H54 (cell line): ENCODE results near the gene CHRNA1.
"Not testable (repeated sequence)": the region's sequence is repeated elsewhere in the genome, so short reads cannot be mapped to it uniquely, and the experiment has no call there.

Experiments used
- DNase-seq: peaks from one replicate; pipeline ENCODE4 v3.0.0; 2011; ENCODE audit warnings: low spot score, mixed read lengths; ENCODE audit not compliant: insufficient read length
- FAIRE-seq: peaks from 3 replicates; lab custom pipeline; 2011; peaks lifted over from hg19 to GRCh38; lab: Jason Lieb, UNC
- POLR2A ChIP-seq: IDR thresholded peaks from 2 replicates; pipeline ENCODE4 v1.6.1; 2011; ENCODE audit warnings: low read depth, mild to moderate bottlenecking, low read length

CHRNA1 gene

DNA sequence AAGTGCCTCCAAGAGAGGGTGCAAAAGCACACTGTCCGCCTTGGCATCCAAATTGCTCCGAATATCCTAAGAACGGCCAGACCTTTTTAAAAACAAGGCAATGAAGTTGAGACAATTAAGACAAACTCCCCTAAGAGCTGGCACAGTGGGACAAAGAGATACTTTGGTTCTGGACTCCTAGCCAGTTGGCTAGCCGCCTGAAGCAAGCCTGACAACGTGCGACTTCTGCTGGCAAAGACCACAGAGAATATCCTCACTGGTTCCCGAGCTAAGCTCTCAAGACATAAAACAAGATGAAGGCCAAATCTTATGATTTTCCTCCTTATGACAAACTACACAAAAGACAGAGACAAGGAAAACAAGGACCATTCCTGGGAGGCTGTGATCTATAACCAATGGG, 32.7 kb downstream of the CHRNA1 start:
- DNase-seq (no peak), FAIRE-seq (no peak)
- no peak for TF ChIP-seq POLR2A

DNA sequence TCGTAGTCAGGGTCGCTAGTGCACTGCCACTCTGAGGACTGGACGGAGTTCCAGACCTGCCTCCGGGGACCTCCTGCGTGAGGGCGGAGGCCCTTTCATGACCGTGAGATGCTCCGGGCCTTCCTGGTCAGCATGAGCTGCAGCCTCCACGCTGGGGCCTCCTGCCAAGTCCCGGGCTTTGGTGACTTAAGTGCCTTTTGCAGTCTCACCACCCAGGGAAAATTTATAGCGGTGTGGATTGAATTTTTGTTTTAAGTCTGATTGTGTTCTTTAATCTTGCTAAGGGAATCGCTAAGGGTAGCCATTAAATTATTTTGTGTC, 33.6 kb downstream of the CHRNA1 start:
- no peak for DNase-seq
- FAIRE-seq: no peak
- no peak for TF ChIP-seq POLR2A

DNA sequence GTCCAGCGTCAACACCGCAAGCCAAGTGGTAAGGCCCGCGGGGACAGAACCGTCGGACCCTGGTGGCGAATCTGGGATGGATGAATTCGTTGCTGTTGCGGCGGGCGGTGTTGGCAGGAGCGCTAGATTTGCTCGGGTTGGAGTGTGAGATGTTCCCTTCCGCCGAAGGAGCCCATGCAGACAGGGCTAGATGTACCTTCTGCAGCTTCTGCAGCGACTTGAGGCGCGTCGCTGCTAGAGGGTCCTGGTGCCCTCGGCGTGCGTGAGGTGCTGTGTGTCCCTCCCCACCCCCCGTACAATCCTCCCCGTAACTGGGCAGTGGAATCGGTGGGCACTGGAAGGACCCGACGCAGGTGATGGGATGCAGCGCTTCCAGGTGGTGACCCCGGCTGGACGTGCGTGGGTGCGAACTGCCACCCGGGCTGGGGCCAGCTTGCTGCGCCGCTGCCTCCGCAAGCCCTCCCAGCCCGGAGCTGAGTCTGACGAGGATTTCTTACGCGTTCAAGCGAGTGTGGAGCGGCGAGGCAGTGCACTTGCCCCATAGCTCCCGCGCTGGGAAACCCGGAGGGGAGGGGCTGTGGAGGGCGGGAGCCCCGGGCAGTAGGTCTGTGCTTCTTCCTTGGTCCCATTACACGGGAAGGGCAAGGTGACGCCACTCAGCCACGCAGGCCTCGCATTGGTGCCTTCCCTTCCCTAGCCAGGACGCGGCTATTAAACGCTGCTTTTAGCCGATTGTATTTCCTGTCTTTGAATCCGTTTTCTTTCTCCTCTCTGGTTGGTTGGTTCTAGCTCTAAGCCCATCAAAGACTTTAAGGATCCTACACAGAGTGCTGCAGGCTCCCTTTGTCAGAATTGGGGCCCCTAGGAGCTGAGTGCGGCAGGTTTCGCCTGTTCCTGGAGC, 34.2 kb downstream of the CHRNA1 start:
- DNase-seq: no peak
- no peak for TF ChIP-seq POLR2A
- FAIRE-seq: no peak

DNA sequence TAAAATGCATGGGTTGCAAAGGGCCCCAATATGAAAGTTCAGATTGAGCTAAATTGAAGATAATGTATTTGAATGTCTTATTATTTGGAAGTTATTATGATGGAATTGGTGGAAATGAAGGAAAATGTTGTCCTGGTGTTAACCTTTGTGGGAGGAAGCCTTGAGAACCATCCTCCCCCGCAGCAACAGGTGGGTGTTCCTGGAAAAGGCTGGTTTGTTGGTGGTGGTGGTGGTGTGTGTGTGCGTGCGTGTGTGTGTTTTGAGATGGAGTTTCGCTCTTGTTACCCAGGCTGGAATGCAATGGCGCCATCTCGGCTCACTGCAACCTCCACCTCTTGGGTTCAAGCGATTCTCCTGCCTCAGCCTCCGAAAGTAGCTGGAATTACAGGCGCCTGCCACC, 36.2 kb downstream of the CHRNA1 start:
- DNase-seq (no peak), FAIRE-seq (no peak)
- TF ChIP-seq POLR2A: no peak

DNA sequence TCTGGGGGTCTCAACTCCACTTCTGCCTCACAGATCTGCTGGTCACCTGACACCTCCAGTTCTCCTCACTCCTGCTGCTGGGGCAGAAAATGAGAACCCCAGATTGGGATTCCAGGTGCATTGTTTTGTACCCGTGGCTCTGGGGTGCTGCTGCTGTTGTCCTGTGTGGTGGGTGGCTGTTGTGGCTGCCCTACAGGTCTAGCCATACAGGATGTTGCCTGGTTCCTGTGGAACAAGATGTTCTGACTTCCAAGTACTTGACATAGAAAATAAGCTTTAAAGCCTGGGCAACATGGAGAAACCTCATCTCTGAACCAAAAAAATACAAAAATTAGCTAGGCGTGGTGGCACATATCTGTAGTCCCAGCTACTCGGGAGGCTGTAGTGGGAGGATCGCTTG, 38.1 kb downstream of the CHRNA1 start:
- DNase-seq (no peak), FAIRE-seq (no peak)
- TF ChIP-seq POLR2A: no peak

DNA sequence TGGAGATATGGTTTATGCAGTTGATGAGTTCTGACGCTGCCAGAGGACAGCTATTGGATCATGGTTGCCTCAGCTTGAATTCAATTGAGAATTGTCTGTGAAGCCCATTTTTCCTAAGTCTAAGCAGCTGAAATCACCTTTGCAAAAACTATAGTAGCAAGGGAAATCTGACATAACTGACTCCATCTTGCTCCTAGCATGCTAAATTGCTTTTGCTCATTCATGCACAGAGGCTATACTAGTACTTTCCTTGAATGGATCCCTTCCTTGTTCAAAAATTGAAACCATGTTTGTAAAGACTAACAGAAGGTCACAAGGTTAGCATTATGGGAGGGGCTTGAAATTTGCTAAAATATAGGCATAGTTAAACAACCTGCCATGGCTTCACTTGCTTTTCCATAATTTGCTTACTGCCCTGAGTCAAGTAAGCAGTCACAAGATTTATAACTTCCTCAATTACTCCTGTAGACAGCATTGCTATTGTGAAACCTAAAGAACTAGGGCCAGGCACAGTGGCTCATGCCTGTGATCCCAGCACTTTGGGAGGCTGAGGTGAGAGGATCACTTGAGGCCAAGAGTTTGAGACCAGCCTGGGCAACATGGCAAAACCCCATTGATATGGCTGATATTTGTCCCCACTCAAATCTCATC, 41.2 kb downstream of the CHRNA1 start:
- DNase-seq (no peak), FAIRE-seq (no peak)
- TF ChIP-seq POLR2A: no peak

DNA sequence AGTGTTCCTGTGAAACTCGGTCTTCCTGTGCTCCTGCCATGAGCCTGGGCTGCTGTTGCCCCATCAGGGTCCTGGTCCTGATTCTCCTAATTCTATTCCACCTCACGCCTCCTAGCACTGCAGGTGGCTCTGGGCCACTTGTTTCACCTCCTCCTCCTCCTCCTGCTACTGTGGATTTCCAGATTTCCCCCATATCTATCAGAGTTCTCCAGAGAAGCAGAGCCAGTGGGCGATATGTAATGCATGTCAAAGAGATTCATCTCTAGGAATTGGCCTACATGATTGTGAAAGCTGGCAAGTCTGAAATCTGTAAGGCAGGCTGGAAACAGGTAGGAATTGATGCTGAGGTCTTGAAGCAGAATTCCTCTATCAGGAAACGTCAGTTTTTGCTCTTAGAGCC, 45.3 kb downstream of the CHRNA1 start:
- no peak for DNase-seq
- no peak for TF ChIP-seq POLR2A
- FAIRE-seq: no peak

DNA sequence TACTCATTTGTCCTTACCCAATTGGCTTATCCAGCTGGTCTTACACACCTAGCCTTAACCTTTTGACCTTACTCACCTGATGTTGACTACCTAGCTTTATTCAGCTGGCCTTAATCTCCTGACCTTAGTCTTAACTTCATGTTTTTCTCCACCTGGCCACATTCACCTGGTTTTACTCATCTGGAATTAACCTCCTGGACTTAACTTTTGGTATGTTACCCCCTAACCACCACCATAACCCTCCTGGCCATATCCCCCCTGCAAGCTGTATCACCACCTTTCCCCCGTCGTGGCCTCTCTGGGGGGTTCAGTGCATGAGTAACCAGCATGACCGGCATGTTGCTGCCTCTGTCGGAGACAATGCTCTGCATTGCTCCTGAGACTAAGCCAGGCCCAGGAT, 45.7 kb downstream of the CHRNA1 start:
- FAIRE-seq: no peak
- DNase-seq: no peak
- TF ChIP-seq POLR2A: no peak

DNA sequence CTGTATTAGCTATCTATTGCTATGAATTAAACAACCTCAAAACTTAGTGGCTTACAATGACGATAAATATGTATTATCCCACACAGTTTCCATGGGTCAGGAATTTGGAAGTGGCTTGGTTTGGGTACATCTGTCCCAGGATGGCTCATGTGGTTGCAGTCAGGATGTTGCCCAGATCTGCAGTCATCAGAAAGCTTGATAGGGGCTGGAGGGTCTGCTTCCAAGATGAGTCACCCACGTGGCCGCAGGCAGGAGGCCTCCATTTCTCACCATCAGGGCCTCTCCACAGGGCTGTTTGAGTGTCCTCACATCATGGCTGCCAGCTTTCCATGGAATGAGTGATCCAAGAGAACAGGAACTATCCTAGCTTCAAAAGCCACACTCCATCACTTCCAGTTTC, 46.4 kb downstream of the CHRNA1 start:
- DNase-seq: no peak
- no peak for FAIRE-seq
- TF ChIP-seq POLR2A: no peak

DNA sequence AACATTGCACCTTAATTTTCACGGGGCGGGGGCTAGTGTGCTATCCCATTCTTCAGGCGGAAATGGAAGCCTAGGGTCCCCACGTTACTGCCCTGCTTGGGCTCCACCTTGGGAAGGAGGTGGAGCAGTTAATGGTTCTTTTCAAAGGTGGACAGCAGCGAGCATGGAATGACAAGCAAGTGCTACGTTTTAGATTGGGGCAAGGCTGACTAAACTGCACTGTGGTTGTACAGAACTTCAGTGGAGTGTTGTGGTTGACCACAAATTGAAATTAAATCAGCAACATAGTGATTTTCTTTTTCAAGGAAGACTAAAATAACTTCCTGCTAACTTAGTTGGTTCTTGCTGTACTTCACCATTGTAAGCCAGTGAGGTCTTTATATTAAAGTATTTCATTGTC, 47.0 kb downstream of the CHRNA1 start:
- no peak for TF ChIP-seq POLR2A
- DNase-seq (no peak), FAIRE-seq (no peak)

DNA sequence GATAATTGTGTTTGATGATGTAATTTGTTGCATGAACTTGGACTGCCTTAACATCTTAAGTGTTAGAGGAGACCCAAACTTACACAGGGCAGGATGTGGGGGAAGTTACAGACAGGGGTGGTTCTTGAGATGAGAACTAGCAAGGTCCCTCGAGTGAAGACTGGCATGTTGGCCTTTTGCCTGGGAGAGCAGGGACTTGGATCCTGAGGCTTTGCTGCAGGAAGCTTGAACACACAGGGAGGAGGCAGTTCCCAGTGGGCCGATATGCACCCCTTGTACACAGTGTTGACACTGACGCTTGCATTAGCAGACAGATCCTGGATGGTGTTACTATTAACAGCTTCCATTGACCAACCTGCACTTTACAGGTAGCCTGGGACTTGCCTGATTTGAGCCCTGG, 47.5 kb downstream of the CHRNA1 start:
- no peak for DNase-seq
- FAIRE-seq: no peak
- TF ChIP-seq POLR2A: no peak

DNA sequence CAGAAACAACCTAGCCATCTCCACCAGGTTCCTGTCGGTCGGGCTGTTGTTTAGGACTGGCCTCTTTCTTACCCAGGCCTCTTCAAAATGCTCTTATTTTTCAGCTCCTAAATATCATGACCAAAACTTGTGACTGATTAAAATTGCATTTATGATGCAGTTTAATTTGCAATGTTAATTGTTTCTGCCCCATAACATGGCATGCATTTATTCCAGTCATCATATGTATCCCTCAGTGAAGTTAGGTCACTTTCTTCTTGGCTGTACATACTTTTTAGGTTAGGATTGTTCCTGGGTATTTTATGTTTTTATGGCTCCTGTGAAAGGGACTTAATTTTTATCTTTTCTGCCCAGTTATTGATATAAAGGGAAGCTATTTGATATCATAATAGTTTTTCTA, 50.6 kb downstream of the CHRNA1 start:
- DNase-seq (no peak), FAIRE-seq (no peak)
- TF ChIP-seq POLR2A: no peak

DNA sequence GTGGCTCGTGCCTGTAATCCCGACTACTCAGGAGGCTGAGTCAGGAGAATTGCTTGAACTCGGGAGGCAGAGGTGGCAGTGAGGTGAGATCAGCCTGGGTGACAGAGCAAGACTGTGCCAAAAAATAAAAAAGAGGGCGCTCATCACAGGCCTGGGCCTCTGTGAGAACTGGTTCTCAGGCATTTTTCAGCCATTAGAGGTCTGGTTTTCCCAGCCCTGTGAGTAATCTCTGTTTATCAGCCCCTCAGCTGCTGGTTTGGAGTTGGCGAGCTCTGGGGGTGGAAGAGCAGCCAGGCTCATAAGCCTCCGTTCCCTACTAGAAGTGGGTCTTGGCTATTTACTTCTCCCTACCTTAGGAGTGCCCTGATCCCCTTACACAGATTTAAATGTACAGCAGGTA, 53.1 kb downstream of the CHRNA1 start:
- TF ChIP-seq POLR2A: no peak
- DNase-seq (no peak), FAIRE-seq (no peak)

DNA sequence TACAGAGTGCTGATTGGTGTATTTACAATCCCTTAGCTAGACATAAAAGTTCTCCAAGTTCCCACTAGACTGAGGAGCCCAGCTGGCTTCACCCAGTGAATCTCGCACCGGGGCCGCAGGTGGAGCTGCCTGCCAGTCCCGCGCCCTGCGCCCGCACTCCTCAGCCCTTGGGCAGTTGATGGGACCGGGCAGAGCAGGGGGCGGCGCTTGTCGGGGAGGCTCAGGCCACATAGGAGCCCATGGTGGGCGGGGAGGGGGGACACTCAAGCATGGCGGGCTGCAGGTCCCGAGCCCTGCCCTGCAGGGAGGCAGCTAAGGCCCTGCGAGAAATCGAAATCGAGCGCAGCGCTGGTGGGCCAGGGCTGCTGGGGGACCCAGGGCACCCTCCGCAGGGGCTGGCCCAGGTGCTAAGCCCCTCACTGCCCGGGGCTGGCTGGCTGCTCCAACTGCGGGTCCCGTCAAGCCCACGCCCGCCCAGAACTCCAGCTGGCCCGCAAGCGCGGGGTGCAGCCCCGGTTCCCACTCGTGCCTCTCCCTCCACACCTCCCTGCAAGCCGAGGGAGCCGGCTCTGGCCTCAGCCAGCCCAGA, 54.8 kb downstream of the CHRNA1 start:
- not testable (repeated sequence) for FAIRE-seq, DNase-seq

DNA sequence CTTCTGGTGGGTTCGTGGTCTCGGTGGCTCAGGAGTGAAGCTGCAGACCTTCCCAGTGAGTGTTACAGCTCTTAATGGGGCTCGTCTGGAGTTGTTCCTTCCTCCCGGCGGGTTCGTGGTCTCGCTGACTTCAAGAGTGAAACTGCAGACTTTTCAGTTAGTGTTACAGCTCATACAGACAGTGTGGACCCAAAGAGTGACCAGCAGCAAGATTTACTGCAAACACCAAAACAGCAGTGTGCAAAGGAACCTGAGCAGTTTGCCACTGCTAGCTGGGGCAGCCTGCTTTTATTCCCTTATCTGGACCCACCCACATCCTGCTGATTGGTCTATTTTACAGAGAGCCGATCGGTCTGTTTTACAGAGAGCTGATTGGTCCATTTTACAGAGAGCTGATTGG, 55.6 kb downstream of the CHRNA1 start:
- no peak for FAIRE-seq
- no peak for DNase-seq
- TF ChIP-seq POLR2A: no peak

DNA sequence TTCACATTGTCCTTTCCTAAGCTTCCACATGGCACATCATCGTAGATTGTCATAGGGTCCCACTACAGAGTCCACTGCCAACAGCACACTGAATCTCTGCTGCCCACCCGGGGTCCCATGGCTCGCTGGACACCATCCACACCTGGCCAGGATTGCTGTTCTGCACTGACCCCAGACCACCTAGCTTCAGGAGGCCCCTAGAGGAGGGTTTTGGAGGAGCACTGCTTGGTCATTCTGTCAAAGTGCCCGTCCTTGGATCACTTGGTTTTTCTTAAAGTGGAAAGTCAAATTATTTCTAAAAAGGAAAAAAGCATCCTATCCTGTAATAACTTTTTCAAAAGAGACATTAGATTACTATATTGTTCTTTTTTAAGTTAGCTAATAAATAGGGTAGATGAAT, 59.0 kb downstream of the CHRNA1 start:
- FAIRE-seq: no peak

More for the DNA sequence above, 59.0 kb downstream of the CHRNA1 start:
- no peak for DNase-seq
- TF ChIP-seq POLR2A: no peak
